Endodermal cell (in vitro differentiated cells): ENCODE results near the gene GMPR2. TPM values are rescaled to one million over a fixed set of nuclear protein-coding genes. Genes with fewer than 3 reads are reported as not detected.
A peak's percentile ranks its signal among the peaks of the same experiment; 100 is the strongest.

Experiments used
- DNase-seq: peaks from one replicate; pipeline ENCODE4 v3.0.0-alpha.2; 2017
- H3K27ac ChIP-seq: 2 replicates; pipeline ENCODE4 v1.5.1; 2013; ENCODE audit warnings: mild to moderate bottlenecking, low read depth, low read length, moderate library complexity
- H3K27me3 ChIP-seq: 2 replicates; pipeline ENCODE4 v1.6.1; 2013; ENCODE audit warnings: mild to moderate bottlenecking, low read length, moderate library complexity; ENCODE audit not compliant: insufficient read depth, control insufficient read depth, poor library complexity, severe bottlenecking
- H3K36me3 ChIP-seq: 2 replicates; pipeline ENCODE4 v1.7.0; 2013; ENCODE audit warnings: mild to moderate bottlenecking, low read length, moderate library complexity; ENCODE audit not compliant: control insufficient read depth, insufficient read depth
- H3K4me1 ChIP-seq: one replicate; pipeline ENCODE4 v1.7.0; 2013; ENCODE audit warnings: low read length; ENCODE audit not compliant: control insufficient read depth, insufficient read depth
- H3K4me3 ChIP-seq: 2 replicates; pipeline ENCODE4 v1.5.1; 2013; ENCODE audit warnings: mild to moderate bottlenecking, low read length, moderate library complexity
- H3K9ac ChIP-seq: 2 replicates; pipeline ENCODE4 v1.6.1; 2013; ENCODE audit warnings: mild to moderate bottlenecking, low read length, moderate library complexity; ENCODE audit not compliant: poor library complexity, severe bottlenecking; ENCODE audit errors: extremely low read depth
- H3K9me3 ChIP-seq: 2 replicates; pipeline ENCODE4 v1.6.1; 2013; ENCODE audit warnings: mild to moderate bottlenecking, low read length, moderate library complexity; ENCODE audit not compliant: control insufficient read depth
- H3K27ac Mint-ChIP-seq: 2 replicates; pipeline ENCODE4 v1.8.0; 2020; ENCODE audit warnings: mixed read lengths
- H3K27me3 Mint-ChIP-seq: 2 replicates; pipeline ENCODE4 v1.8.0; 2021; ENCODE audit warnings: mild to moderate bottlenecking, mixed read lengths; ENCODE audit not compliant: insufficient read depth
- H3K36me3 Mint-ChIP-seq: 2 replicates; pipeline ENCODE4 v1.8.0; 2020; ENCODE audit warnings: low read depth, mixed read lengths
- H3K4me1 Mint-ChIP-seq: 2 replicates; pipeline ENCODE4 v1.8.0; 2020; ENCODE audit warnings: mixed read lengths
- H3K4me3 Mint-ChIP-seq: 2 replicates; pipeline ENCODE4 v1.8.0; 2020; ENCODE audit warnings: mild to moderate bottlenecking, moderate library complexity, mixed read lengths
- H3K9me3 Mint-ChIP-seq: 2 replicates; pipeline ENCODE4 v1.8.0; 2020; ENCODE audit warnings: mild to moderate bottlenecking, mixed read lengths
- WGBS, 2 experiments: methylation state at CpG; one replicate each; pipeline versions ENCODE4 v1.1.5 to v1.1.7; 2013; ENCODE audit warnings: missing lambda C conversion rate in 2 of 2, mixed read lengths in 1 of 2; ENCODE audit not compliant: insufficient coverage in 1 of 2, insufficient read length in 1 of 2; 5-methylcytosine and 5-hydroxymethylcytosine counted together
- total RNA-seq, 2 donors: library from RNA; stranded (reverse); fragmentation: NEBNext Ultra II Directional in 1 of 2; extraction: Animal tissue kit (Norgen Biotek cat#: 25700) in 1 of 2; gene quantifications; 2 replicates in 1 of 2; 3 replicates in 1 of 2; pipeline ENCODE4 v1.2.1, GENCODE V29; 2021
- TF ChIP-seq, protein P1 (sequence below): fragments of 200-600 bp; sonication (generic); conservative IDR thresholded peaks from 2 replicates; pipeline ENCODE4 v1.5.0; 2021; ENCODE audit warnings: antibody characterized with exemption, mild to moderate bottlenecking

Gene GMPR2
- total RNA-seq, 2 donors from 2014 or later = 56.1 to 63.1 TPM

GRCh38 chr14:24238123-24238522 lies 5.4 kb downstream of the GMPR2 start:
- 86 to 100% methylated on average over 2 to 5 of the region's 5 CpGs for WGBS, 2 experiments
- no peak overlapping the region for H3K9ac ChIP-seq
- H3K4me3 Mint-ChIP-seq = no peak overlapping the region
- no peaks in the 10 kb centered on the region for H3K27me3 Mint-ChIP-seq
- H3K4me3 ChIP-seq = no peak overlapping the region
- DNase-seq = peak; percentile 18
- no peaks in the 10 kb centered on the region for H3K27me3 ChIP-seq
- TF ChIP-seq, protein P1, sequence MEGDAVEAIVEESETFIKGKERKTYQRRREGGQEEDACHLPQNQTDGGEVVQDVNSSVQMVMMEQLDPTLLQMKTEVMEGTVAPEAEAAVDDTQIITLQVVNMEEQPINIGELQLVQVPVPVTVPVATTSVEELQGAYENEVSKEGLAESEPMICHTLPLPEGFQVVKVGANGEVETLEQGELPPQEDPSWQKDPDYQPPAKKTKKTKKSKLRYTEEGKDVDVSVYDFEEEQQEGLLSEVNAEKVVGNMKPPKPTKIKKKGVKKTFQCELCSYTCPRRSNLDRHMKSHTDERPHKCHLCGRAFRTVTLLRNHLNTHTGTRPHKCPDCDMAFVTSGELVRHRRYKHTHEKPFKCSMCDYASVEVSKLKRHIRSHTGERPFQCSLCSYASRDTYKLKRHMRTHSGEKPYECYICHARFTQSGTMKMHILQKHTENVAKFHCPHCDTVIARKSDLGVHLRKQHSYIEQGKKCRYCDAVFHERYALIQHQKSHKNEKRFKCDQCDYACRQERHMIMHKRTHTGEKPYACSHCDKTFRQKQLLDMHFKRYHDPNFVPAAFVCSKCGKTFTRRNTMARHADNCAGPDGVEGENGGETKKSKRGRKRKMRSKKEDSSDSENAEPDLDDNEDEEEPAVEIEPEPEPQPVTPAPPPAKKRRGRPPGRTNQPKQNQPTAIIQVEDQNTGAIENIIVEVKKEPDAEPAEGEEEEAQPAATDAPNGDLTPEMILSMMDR = no peak
- peaks cover 7% of the 10 kb centered on the region for H3K4me1 Mint-ChIP-seq
- no peaks in the 10 kb centered on the region for H3K9me3 Mint-ChIP-seq
- H3K27ac ChIP-seq = no peak overlapping the region
- H3K27ac Mint-ChIP-seq = no peak overlapping the region
- peaks cover 53% of the 10 kb centered on the region for H3K36me3 Mint-ChIP-seq
- peaks cover 7% of the 10 kb centered on the region for H3K4me1 ChIP-seq
- H3K36me3 ChIP-seq = peaks cover 59% of the 10 kb centered on the region
- H3K9me3 ChIP-seq = no peaks in the 10 kb centered on the region

GRCh38 chr14:24238527-24239037 lies 5.9 kb downstream of the GMPR2 start:
- peaks cover 2% of the 10 kb centered on the region for H3K4me1 Mint-ChIP-seq
- Histone ChIP-seq H3K4me1 (peaks cover 3% of the 10 kb centered on the region), H3K9ac (no peak overlapping the region), H3K36me3 (peaks cover 59% of the 10 kb centered on the region), H3K27me3 (no peaks in the 10 kb centered on the region), H3K27ac (no peak overlapping the region), H3K4me3 (no peak overlapping the region), H3K9me3 (no peaks in the 10 kb centered on the region)
- H3K36me3 Mint-ChIP-seq = peaks cover 53% of the 10 kb centered on the region
- no peak overlapping the region for H3K4me3 Mint-ChIP-seq
- no peaks in the 10 kb centered on the region for H3K27me3 Mint-ChIP-seq
- 94 to 100% methylated on average over 5 of the region's 5 CpGs for WGBS, 2 experiments
- DNase-seq = peak; percentile 4
- no peaks in the 10 kb centered on the region for H3K9me3 Mint-ChIP-seq
- TF ChIP-seq, protein P1 = no peak
- peak overlapping the region; percentile 10 for H3K27ac Mint-ChIP-seq

- Histone ChIP-seq H3K9ac (no peak overlapping the region), H3K27me3 (no peaks in the 10 kb centered on the region), H3K27ac (no peak overlapping the region), H3K4me1 (no peaks in the 10 kb centered on the region), H3K36me3 (peaks cover 58% of the 10 kb centered on the region), H3K9me3 (no peaks in the 10 kb centered on the region), H3K4me3 (peak overlapping the region; percentile 2)
- Mint-ChIP-seq H3K9me3 (no peaks in the 10 kb centered on the region), H3K4me3 (peak overlapping the region; percentile 72), H3K4me1 (peaks cover 3% of the 10 kb centered on the region), H3K27me3 (peaks cover 6% of the 10 kb centered on the region), H3K27ac (no peak overlapping the region), H3K36me3 (peaks cover 52% of the 10 kb centered on the region)
- TF ChIP-seq, protein P1 = no peak
- peak; percentile 38 for DNase-seq
- WGBS, 2 experiments = 95 to 97% methylated on average over 7 to 9 of the region's 9 CpGs
Observed at GRCh38 chr14:24240110-24240918, 7.6 kb downstream of the GMPR2 start.
